T-helper 9 cell (primary cell): ENCODE results near the gene THRB.

Experiments
- DNase-seq: peaks from one replicate; pipeline ENCODE4 v3.0.0-alpha.2; 2020

Gene THRB

DNA sequence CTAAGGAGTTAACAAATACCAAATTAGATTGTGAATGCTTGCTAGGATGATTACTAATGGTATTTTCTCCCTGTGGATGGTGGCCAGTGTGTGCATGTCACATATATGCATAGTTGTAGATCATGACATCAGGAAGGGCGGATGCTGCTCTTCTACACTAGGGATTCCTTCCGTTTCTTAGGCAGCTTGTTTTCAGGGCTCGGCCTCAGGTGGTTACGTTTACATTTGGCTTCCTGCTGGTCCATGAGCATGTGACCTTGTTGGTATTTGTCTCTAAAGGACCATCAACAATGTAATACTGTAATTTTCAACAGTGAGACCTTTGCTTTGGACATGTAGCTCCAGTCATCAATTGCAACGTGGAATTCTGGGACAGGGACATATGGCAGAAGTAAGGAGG lies 328.1 kb downstream of the THRB start:
- no peak for DNase-seq

- DNase-seq, result no peak
Measured at GRCh38 chr3:24165603-24165982, 329.1 kb downstream of the THRB start.

GRCh38 chr3:24164967-24165602 lies 329.6 kb downstream of the THRB start:
- no peak for DNase-seq

GRCh38 chr3:24162929-24163328 lies 331.7 kb downstream of the THRB start:
- no peak for DNase-seq

GRCh38 chr3:24161841-24162240 lies 332.8 kb downstream of the THRB start:
- DNase-seq, result no peak

- no peak for DNase-seq
Measured at GRCh38 chr3:24160424-24161095, 334.1 kb downstream of the THRB start.

GRCh38 chr3:24158761-24159454 lies 335.7 kb downstream of the THRB start:
- DNase-seq, result no peak

DNA sequence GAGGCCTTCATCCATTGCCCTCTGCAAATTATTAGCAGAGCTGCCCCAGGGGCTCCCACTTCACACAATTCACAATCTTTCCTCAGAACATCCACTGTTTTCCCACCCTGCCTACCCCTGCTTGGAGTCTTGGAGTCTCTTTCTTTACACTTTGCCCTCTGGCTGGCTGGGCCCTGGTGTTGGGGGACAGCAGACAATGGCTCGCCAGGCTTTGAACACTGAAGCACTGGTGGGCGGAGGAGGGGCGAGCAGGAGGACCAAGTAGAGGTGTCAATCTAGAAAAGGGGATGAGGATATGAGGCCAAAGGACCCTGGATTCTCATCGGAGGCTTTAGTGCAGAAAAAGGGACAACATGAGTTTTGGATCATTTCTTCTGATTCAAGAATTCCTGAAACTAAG lies 337.5 kb downstream of the THRB start:
- no peak for DNase-seq

- DNase-seq, result no peak
Measured at GRCh38 chr3:24156466-24156865, 338.2 kb downstream of the THRB start.

GRCh38 chr3:24155276-24155675 lies 339.4 kb downstream of the THRB start:
- no peak for DNase-seq

- DNase-seq, result no peak
Measured at GRCh38 chr3:24154781-24155180, 339.9 kb downstream of the THRB start.

GRCh38 chr3:24154013-24154695 lies 340.5 kb downstream of the THRB start:
- no peak for DNase-seq

DNA sequence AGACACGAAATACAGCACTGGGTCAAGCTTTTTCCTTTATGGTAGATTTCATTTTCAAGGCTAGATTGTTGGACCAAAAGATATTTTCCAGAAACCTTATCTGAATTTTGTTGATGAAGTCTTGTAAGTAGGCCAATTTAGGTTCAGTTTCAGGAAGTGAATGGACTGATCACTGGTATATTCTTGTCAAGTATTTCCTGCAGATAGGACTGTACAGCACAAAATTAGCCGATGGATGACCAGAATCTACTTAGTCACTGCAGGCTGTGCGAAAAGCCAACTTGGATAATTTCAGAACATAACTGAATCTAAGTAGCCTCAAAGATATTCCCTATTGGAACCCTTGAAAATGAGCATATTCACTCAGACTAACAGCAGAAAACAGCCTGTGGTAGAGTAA lies 343.1 kb downstream of the THRB start:
- DNase-seq, result no peak

- DNase-seq, result no peak
Measured at GRCh38 chr3:24149032-24149431, 345.6 kb downstream of the THRB start.

DNA sequence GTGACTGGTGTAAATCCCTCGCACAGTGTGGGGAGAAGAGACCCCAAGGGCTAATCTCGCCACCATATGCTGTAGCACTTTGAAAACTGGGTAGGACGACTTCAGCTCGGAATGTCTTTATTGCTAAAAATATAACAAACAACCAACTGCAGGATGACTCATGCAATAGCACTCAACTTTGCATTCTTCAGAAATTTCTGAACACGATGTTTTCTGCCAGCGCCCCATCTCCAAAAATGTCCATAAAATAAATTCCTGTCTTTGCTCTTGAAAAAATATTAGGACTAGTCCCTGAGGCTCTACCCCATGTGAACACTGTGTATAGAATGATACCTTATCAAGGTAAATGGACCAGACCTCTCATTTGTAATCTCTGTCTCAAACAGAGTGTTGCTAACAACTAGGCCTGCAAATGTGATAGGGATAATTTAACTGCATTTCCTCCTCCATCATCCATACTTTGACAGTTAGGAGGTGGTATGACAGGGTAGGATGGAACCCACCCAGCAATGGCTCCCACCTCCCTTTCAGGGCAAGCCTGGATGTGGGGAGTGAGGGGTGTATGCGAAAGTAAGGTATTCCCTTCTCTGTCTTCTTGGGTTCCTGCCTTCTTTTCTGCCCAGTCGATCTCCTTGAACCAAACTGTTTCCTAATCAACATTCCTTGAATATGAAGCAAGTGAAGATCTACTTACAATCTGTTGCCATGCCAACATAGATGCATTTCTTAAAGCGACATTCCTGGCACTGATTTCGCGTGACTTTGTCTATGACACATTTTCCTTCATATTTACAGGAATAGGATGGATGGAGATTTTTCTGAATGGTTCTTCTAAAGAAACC lies 348.4 kb downstream of the THRB start:
- DNase-seq, result no peak

GRCh38 chr3:24145481-24145880 lies 349.2 kb downstream of the THRB start:
- no peak for DNase-seq

- no peak for DNase-seq
Measured at GRCh38 chr3:24142127-24142526, 352.5 kb downstream of the THRB start.

DNA sequence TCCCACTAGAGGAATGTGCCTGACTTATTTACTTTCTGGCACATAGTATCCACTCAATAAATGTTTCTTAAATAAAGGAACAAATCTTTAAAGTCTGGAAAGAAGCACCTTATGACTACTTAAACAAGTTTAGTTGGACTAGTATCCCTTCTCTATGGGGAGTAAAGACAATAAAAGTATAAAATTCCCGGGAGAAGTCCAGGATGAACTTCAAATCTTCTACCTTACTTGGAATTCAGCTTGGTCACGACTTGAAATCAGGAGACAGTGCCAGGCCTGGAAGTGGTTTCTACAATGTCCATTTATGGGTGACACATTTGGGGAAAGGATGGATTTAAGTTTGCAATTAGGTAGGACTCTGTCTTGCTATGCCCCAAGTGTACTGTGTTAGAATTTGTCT lies 353.1 kb downstream of the THRB start:
- DNase-seq, result no peak

- no peak for DNase-seq
Measured at GRCh38 chr3:24139463-24140412, 354.9 kb downstream of the THRB start.

DNA sequence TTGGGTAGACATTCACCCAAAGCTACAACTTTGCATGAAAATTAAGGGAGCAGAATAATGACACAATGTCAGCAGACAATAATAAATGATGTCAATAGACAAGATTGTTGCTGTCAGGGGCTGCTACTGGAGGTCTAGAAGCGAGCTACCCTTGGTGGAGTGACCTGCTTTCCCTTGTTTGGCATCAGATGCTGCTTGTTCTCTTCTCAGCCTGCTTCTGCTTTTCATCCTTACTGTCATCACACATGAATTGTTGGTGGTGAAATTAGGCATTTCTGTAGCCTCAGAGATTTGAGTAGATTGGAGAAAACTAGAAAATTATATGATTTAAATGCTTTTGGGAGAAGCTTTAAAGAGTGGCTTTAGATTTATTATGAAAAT lies 355.8 kb downstream of the THRB start:
- DNase-seq, result no peak
